Subcutaneous adipose tissue (tissue), 4 donors: ENCODE data around the gene LVRN. TPM values are rescaled to one million over a fixed set of nuclear protein-coding genes. Genes with fewer than 3 reads are reported as not detected.

Source experiments
- CTCF ChIP-seq: fragments of 450-650 bp; IDR thresholded peaks from one replicate; pipeline ENCODE4 v1.5.1; 2016; ENCODE audit warnings: low read depth, mild to moderate bottlenecking, control low read depth, antibody characterized with exemption, moderate library complexity
- total RNA-seq, 4 donors: library from RNA; depleted of rRNA; stranded (reverse); fragments of >200 nt; gene quantifications; one replicate each; pipeline ENCODE4 v1.1.0, GENCODE V29; 2016

Gene LVRN
- total RNA-seq, 4 donors from 2014 or later, result 37.2 to 135 (median 96.4) TPM

- TF ChIP-seq CTCF, result no peak
Measured at GRCh38 chr5:116013207-116013785, 51.0 kb downstream of the LVRN start.

DNA sequence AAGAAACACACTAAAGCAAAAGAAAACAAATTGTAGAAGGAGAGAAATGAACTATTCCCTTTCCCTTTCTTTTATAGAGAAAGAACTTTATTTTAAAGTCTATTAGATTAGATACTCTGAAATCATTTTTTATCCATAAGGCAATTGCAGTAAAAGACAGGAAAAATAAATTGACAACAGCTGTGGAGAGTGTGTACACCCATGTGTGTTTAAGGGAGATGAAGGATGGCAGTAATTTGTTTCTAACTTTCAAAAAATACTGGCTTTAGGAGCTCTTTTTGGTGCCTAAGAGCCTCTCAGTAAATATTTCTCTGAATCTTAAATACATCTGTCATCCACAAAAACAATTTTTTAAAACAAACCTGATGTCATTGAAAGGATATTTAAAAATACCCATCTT is 51.7 kb downstream of the LVRN start:
- TF ChIP-seq CTCF, result no peak

- TF ChIP-seq CTCF, result no peak
Measured at GRCh38 chr5:116023619-116024018, 61.3 kb downstream of the LVRN start.

DNA sequence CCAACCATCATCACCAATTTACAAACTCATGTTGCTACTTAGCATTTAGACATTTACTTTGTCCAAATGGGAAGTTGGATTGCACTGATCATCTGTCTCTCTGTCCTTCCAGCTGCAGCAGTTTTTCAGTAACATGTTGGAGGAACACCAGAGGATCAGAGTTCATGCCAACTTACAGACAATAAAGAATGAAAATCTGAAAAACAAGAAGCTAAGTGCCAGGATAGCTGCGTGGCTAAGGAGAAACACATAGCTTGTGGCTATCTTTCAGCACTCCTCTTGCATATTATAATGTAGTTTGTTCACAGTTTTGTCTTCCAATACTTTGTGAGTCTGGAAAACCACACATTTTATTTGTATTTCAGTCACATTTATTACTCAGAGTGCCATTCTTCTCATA is 63.6 kb downstream of the LVRN start:
- TF ChIP-seq CTCF, result no peak

- no peak for TF ChIP-seq CTCF
Measured at GRCh38 chr5:116032094-116032517, 69.8 kb downstream of the LVRN start, which contains the start of gene ARL14EPL. Gene ARL14EPL (plus strand): TSS chr5:116032472. CDS start chr5:116051466, 18,994 bp downstream.

DNA sequence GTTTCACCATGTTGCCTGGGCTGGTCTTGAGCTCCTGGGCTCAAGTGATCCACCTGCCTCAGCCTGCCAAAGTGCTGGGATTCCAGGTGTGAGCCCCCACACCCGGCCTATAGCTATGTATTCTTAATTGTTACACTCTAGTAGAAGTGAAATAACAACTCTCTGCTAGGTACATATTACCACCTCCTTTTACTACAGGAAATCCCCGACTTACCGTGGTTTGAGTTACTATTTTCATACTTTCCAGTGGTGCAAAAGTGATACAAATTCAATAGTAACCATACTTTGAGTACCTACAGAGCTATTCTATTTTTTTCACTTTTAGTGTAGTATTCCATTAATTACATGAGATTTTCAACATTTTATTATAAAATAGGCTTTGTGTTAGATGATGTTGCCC is 70.7 kb downstream of the LVRN start:
- no peak for TF ChIP-seq CTCF

DNA sequence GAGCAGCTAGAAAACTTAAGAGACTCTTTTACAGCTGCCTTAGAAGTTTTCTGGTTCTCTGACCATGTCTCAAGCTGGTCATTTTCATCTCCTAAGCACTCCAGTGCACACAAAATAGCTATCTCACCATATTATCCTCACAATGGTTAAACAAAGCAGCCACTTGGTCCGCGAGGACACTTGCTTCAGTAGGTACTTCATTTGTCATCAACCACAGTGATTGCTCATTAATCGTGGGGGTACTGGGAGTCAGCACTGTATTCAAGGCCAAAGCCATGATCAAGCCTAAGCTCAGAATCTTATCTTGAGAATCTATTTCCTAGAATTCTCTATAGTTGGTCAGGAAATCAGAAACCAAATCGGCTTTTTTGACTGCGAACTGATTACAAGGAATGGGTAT is 72.8 kb downstream of the LVRN start:
- no peak for TF ChIP-seq CTCF
